PC-9 (cell line): Measurements from ENCODE around the gene WFIKKN1. TPM values are rescaled to one million over a fixed set of nuclear protein-coding genes. Genes with fewer than 3 reads are reported as not detected.
A peak's percentile ranks its signal among the peaks of the same experiment; 100 is the strongest.

Experiments
- BruUV-seq: library from RNA; stranded (reverse); fragments of 400-500 nt; replicated peaks from 2 replicates; lab custom pipeline; 2021; lab: Mats Ljungman, UMichigan
- CTCF ChIA-PET: fragments of 300-600 bp; sonication (Branson Sonifier 250); formaldehyde crosslinking; loops from one replicate; lab custom pipeline; 2022; ENCODE audit warnings: antibody characterized with exemption; lab: Charles Lee
- POLR2A ChIA-PET: fragments of 300-600 bp; sonication (Branson Sonifier 250); formaldehyde crosslinking; loops from one replicate; lab custom pipeline; 2022; ENCODE audit warnings: antibody characterized with exemption; ENCODE audit not compliant: unreplicated experiment; lab: Charles Lee
- DNase-seq, 2 experiments: peaks; one replicate each; pipeline versions ENCODE4 v3.0.0 to v3.0.0-alpha.2; 2015 to 2022; ENCODE audit warnings: mixed read lengths in 1 of 2
- H2AFZ ChIP-seq: fragments of 200-600 bp; sonication (generic); 2 replicates; pipeline ENCODE4 v1.8.1; 2017; ENCODE audit warnings: antibody characterized with exemption
- H3F3A ChIP-seq: fragments of 200-600 bp; sonication (generic); 2 replicates; pipeline ENCODE4 v1.8.1; 2017; ENCODE audit warnings: antibody characterized with exemption, mild to moderate bottlenecking, low read depth; ENCODE audit not compliant: insufficient read depth
- H3K27ac ChIP-seq: fragments of 200-600 bp; sonication (generic); 2 replicates; pipeline ENCODE4 v1.6.1; 2016; ENCODE audit warnings: mixed run types
- H3K27me3 ChIP-seq: fragments of 200-600 bp; sonication (generic); 2 replicates; pipeline ENCODE4 v1.6.1; 2016; ENCODE audit warnings: low read depth, mixed run types; ENCODE audit not compliant: insufficient read depth
- H3K36me3 ChIP-seq: fragments of 200-600 bp; sonication (generic); 2 replicates; pipeline ENCODE4 v1.6.1; 2016; ENCODE audit warnings: low read depth, mixed run types
- H3K4me1 ChIP-seq: fragments of 200-600 bp; sonication (generic); replicated peaks from 2 replicates; pipeline ENCODE4 v1.6.1; 2016; ENCODE audit warnings: mixed run types; ENCODE audit not compliant: insufficient read depth
- H3K4me2 ChIP-seq: fragments of 200-600 bp; sonication (generic); 2 replicates; pipeline ENCODE4 v1.6.1; 2017; ENCODE audit warnings: mixed run types
- H3K4me3 ChIP-seq: fragments of 200-600 bp; sonication (generic); 2 replicates; pipeline ENCODE4 v1.6.1; 2016; ENCODE audit warnings: mixed run types
- H3K79me2 ChIP-seq: fragments of 200-600 bp; sonication (generic); 2 replicates; pipeline ENCODE4 v1.6.1; 2017; ENCODE audit warnings: low read depth, mixed run types
- H3K9me2 ChIP-seq: fragments of 200-600 bp; sonication (generic); 2 replicates; pipeline ENCODE4 v1.8.1; 2017; ENCODE audit warnings: mild to moderate bottlenecking; ENCODE audit not compliant: insufficient read depth
- H3K9me3 ChIP-seq: fragments of 200-600 bp; sonication (generic); 2 replicates; pipeline ENCODE4 v1.8.1; 2016; ENCODE audit warnings: low read depth; ENCODE audit not compliant: insufficient read depth
- H4K20me1 ChIP-seq: fragments of 200-600 bp; sonication (generic); 2 replicates; pipeline ENCODE4 v1.8.1; 2017; ENCODE audit not compliant: insufficient read depth
- CTCF ChIP-seq: fragments of 200-600 bp; sonication (generic); conservative IDR thresholded peaks from 2 replicates; pipeline ENCODE4 v1.6.1; 2017; ENCODE audit warnings: mixed run types, antibody characterized with exemption, mild to moderate bottlenecking, moderate library complexity
- EZH2 ChIP-seq: fragments of 200-600 bp; sonication (generic); IDR thresholded peaks from 2 replicates; pipeline ENCODE4 v1.8.0; 2017; ENCODE audit warnings: antibody characterized with exemption, low read depth
- intact Hi-C: fragments of 100-400 bp; cut with micrococcal nuclease; formaldehyde crosslinking; loops from one replicate; pipeline ENCODE4 v1.10.0; 2022; ENCODE audit not compliant: unreplicated experiment
- total RNA-seq: library from RNA; stranded (reverse); gene quantifications from 2 replicates; pipeline ENCODE4 v1.2.3, GENCODE V29; 2021

WFIKKN1 gene
- total RNA-seq, 1 experiment from 2014 or later, result 6.9 TPM

- Histone ChIP-seq H3K9me2 (no peaks in the 10 kb centered on the region), H3K4me3 (peak overlapping the region; percentile 14; the same call in 1 of the 2 replicates), H3K36me3 (no peaks in the 10 kb centered on the region), H3K79me2 (peaks cover 74% of the 10 kb centered on the region), H3F3A (peaks cover 35% of the 10 kb centered on the region), H3K27me3 (no peaks in the 10 kb centered on the region), H2AFZ (no peak overlapping the region), H3K9me3 (no peaks in the 10 kb centered on the region), H4K20me1 (peaks cover 44% of the 10 kb centered on the region), H3K27ac (peak overlapping the region; percentile 76), H3K4me2 (peak overlapping the region; percentile 99), H3K4me1 (peaks cover 46% of the 10 kb centered on the region)
- intact Hi-C loops, result loop anchor here (2.0 kb wide), 1 partner anchor 45 kb away; the partner anchor contains the start of gene METTL26
- DNase-seq, result no peak
- BruUV-seq, result TSS peak; percentile 13
- no peak for TF ChIP-seq EZH2
- TF ChIP-seq CTCF, result no peak
- ChIA-PET POLR2A (no interaction called here), CTCF (interaction anchor here (0.6 kb wide), 2 partner anchors 46 to 72 kb away, joined by 3 read pairs; no protein-coding TSS in a partner anchor)
These were observed 38.8 kb upstream of the WFIKKN1 start for GRCh38 chr16:591892-592517.

DNA sequence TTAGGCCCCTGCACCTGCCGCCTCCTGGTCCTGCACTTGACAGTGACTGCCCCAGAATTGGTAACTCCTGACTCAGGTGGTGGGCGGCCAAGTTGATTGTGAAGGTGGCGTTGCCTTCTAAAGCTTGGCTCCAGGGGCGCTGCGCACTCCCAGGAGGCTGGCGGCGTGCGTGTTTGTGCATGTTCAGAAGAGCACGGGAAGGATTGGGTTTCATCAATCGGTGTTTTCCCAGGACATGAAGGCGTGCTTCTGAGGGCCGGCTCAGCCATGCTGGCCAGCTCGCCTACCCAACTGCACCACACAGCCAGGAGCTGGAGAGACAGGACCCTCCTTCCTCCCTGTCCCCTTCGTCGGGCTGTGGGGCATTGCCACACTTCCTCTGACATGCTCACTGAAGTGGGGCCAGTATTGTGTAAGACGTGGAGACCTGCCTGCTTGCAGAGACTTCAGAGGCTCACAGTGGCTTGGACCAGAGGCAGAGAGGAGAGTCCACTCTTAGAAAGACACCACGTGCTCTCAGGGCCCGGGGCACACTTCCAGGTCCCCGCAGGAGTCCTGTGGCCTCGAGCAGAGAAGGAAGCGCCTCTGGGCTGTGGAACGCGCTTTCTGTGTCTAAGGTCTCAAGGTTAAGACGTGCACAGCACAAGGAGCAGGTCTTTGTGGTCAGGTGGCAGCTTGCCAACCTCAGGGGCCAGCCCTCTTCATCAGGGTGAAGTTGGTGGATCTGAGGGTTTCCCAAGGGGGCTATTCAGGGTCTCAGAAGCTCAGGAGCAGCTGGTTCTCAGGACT lies 38.1 kb upstream of the WFIKKN1 start:
- Histone ChIP-seq H3K9me2 (no peaks in the 10 kb centered on the region), H4K20me1 (peaks cover 44% of the 10 kb centered on the region), H3K4me2 (peak overlapping the region; percentile 99), H2AFZ (no peak overlapping the region), H3K9me3 (no peaks in the 10 kb centered on the region), H3K4me3 (peak overlapping the region; percentile 20; the same call in 1 of the 2 replicates), H3K4me1 (peaks cover 44% of the 10 kb centered on the region), H3K27ac (peak overlapping the region; percentile 76), H3F3A (peaks cover 30% of the 10 kb centered on the region), H3K79me2 (peaks cover 67% of the 10 kb centered on the region), H3K27me3 (no peaks in the 10 kb centered on the region), H3K36me3 (no peaks in the 10 kb centered on the region)
- BruUV-seq, result no TSS peak
- TF ChIP-seq EZH2 (no peak), CTCF (no peak)
- peak; percentile 70 to 75 for DNase-seq
- intact Hi-C loops, result loop anchor here (1.0 to 2.0 kb wide), 3 partner anchors 35 to 57 kb away; partner anchors contain the start of genes METTL26 and WDR90
- ChIA-PET POLR2A (interaction anchor here (0.6 to 0.7 kb wide), 2 partner anchors 29 to 168 kb away, joined by 4 to 6 read pairs; no protein-coding TSS in a partner anchor), CTCF (interaction anchor here (0.6 to 1.5 kb wide), 5 partner anchors 17 to 72 kb away, joined by 3 to 4 read pairs (median 3); partner anchors contain the start of gene METTL26)

GRCh38 chr16:593406-593805 lies 37.4 kb upstream of the WFIKKN1 start:
- peak overlapping the region; percentile 20; the same call in 1 of the 2 replicates for H3K4me3 ChIP-seq
- peak overlapping the region; percentile 99 for H3K4me2 ChIP-seq
- no peaks in the 10 kb centered on the region for H3K9me3 ChIP-seq
- no peaks in the 10 kb centered on the region for H3K27me3 ChIP-seq
- H3K36me3 ChIP-seq, result no peaks in the 10 kb centered on the region
- BruUV-seq, result no TSS peak
- H4K20me1 ChIP-seq, result peaks cover 44% of the 10 kb centered on the region
- H3F3A ChIP-seq, result peaks cover 28% of the 10 kb centered on the region
- peaks cover 40% of the 10 kb centered on the region for H3K4me1 ChIP-seq
- no peak overlapping the region for H2AFZ ChIP-seq
- ChIA-PET POLR2A (interaction anchor here (0.5 to 0.7 kb wide), 6 partner anchors 29 to 240 kb away, joined by 4 to 6 read pairs (median 4); no protein-coding TSS in a partner anchor), CTCF (interaction anchor here (0.9 to 1.5 kb wide), 3 partner anchors 17 to 43 kb away, joined by 3 to 4 read pairs (median 3); partner anchors contain the start of gene METTL26)
- no peaks in the 10 kb centered on the region for H3K9me2 ChIP-seq
- TF ChIP-seq EZH2, result no peak
- TF ChIP-seq CTCF, result no peak
- peak overlapping the region; percentile 76 for H3K27ac ChIP-seq
- H3K79me2 ChIP-seq, result peaks cover 60% of the 10 kb centered on the region
- intact Hi-C loops, result loop anchor here (1.0 to 2.0 kb wide), 3 partner anchors 34 to 56 kb away; partner anchors contain the start of genes METTL26 and WDR90
- DNase-seq, result peak; percentile 83 to 94
